ENCODE measurements around the gene HOXB3. TPM values are rescaled to one million over a fixed set of nuclear protein-coding genes. Genes with fewer than 3 reads are reported as not detected.

Gene HOXB3
- polyA plus RNA-seq, 1 of the 3 experiments (the other 2 are of a cell fraction), result 0.46 TPM

DNA sequence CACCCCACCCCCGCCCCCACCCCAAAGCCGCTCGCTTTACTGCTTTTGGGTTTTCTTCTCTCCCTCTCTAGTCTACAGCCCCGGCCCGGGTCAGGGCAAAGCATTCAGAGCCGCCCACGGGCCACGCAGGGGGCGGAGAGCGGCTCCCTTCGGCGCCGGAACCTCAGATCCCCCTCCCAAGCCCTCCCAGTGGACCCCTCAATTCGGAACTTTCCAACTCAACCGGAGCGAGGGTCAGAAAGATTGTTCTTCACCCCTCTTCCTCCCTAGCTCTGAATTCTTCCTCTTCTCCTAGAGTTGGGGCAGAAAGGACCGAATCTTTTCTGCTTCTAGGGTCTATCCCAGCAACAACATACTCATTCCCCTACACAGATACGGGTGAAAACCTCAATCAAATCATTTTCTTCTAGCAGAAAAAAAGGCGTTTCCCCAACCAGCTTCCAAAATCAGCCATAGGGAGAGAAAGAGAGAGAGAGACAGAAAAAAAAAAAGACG lies 46.1 kb downstream of the HOXB3 start:
- no peaks in the 10 kb centered on the region for H3K79me2 ChIP-seq (ENCODE audit: insufficient read depth)
- no peak for DNase-seq

DNA sequence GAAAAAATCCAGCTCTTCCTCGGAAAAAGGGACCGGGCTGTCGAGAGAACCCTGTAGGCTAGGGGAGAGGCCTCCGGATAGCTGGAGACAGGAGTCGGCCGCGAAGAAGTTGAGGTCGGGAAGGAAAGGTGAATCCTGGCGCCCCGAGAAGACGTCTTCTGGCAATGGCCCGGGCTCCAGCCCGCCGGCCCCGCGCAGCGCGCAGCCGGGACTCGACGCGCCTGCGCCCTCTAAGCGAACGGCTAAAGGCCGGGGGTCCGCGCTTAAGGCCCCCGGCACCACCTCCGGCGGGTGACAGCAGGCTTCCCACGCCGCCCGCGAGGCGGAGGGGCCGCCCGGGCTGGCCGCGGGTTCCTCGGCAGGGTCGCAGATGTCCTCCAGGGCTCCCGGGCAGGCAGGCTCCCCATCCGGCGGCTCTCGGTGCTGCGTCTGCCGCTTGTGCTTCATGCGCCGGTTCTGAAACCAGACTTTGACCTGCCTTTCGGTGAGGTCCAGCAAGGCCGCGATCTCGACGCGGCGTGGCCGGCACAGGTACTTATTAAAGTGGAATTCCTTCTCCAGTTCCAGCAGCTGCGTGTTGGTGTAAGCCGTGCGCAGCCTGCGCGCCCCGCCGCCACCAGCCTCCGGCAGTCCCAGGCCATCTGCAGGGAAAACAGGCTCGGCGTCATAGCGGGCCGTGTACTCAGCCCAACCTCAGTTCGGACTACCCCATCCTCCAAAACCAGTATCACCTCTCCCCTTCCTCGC lies 46.8 kb downstream of the HOXB3 start:
- peak; percentile 66 for DNase-seq
- Histone ChIP-seq H4K20me1 (ENCODE audit: insufficient read depth) (no peaks in the 10 kb centered on the region), H3K9me2 (no peaks in the 10 kb centered on the region), H3K4me3 (ENCODE audit: low read depth in 2 of 2, low read length in 1 of 2) (peak overlapping the region; percentile 34 to 49; a peak in 2 of 4 replicates), H3F3A (replicated peaks; ENCODE audit: insufficient read depth) (peaks cover 12% of the 10 kb centered on the region), H3K27me3 (ENCODE audit: insufficient read depth) (peaks cover 97% of the 10 kb centered on the region), H3K4me2 (peak overlapping the region; percentile 75; the same call in 1 of the 2 replicates), H3K4me1 (ENCODE audit: control insufficient read depth in 1 of 2, insufficient read depth in 2 of 2, low read depth in 1 of 2, low read length in 1 of 2) (no peaks in the 10 kb centered on the region), H3K27ac (ENCODE audit: low read depth in 2 of 2, low read length in 1 of 2) (no peak overlapping the region), H3K9me3 (no peaks in the 10 kb centered on the region), H3K36me3 (replicated peaks in 1 of 2; ENCODE audit: control insufficient read depth in 1 of 2, insufficient read depth in 2 of 2, low read length in 1 of 2) (no peaks in the 10 kb centered on the region), H2AFZ (ENCODE audit: low read depth) (no peak overlapping the region; the same call in 1 of the 2 replicates), H3K9ac (no peak overlapping the region), H3K79me2 (ENCODE audit: insufficient read depth) (no peaks in the 10 kb centered on the region)
- TF ChIP-seq FOSL2 (IDR thresholded peaks at IDR 0.05; ENCODE audit: borderline replicate concordance, low read depth), result no peak
- TF ChIP-seq TCF12 (IDR thresholded peaks at IDR 0.05), result no peak
- TF ChIP-seq, protein P1, sequence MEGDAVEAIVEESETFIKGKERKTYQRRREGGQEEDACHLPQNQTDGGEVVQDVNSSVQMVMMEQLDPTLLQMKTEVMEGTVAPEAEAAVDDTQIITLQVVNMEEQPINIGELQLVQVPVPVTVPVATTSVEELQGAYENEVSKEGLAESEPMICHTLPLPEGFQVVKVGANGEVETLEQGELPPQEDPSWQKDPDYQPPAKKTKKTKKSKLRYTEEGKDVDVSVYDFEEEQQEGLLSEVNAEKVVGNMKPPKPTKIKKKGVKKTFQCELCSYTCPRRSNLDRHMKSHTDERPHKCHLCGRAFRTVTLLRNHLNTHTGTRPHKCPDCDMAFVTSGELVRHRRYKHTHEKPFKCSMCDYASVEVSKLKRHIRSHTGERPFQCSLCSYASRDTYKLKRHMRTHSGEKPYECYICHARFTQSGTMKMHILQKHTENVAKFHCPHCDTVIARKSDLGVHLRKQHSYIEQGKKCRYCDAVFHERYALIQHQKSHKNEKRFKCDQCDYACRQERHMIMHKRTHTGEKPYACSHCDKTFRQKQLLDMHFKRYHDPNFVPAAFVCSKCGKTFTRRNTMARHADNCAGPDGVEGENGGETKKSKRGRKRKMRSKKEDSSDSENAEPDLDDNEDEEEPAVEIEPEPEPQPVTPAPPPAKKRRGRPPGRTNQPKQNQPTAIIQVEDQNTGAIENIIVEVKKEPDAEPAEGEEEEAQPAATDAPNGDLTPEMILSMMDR (IDR thresholded peaks at IDR 0.05), result 0 out of 2 replicates have a peak, but pooled peaks have one; percentile 7
- ChIA-PET CTCF (interaction anchor here (0.9 to 1.2 kb wide), 2 partner anchors 11 to 75 kb away, joined by 3 read pairs; no protein-coding TSS in a partner anchor), POLR2A (no interaction called here)
- whole genome bisulfite sequencing (ENCODE audit: low lambda C conversion rate), result 14% methylated on average over 38 of the region's 72 CpGs

More for the DNA sequence above, 46.1 kb downstream of the HOXB3 start:
- Histone ChIP-seq H3K9me2 (no peaks in the 10 kb centered on the region), H3K9ac (no peak overlapping the region; the same call in 1 of the 2 replicates), H3K4me1 (ENCODE audit: control insufficient read depth in 1 of 2, insufficient read depth in 2 of 2, low read depth in 1 of 2, low read length in 1 of 2) (no peaks in the 10 kb centered on the region), H3K27me3 (ENCODE audit: insufficient read depth) (peaks cover 98% of the 10 kb centered on the region), H4K20me1 (ENCODE audit: insufficient read depth) (no peaks in the 10 kb centered on the region), H3K4me3 (ENCODE audit: low read depth in 2 of 2, low read length in 1 of 2) (peak overlapping the region in 1 of 2 experiments; percentile 12; a peak in 2 of 4 replicates), H3F3A (replicated peaks; ENCODE audit: insufficient read depth) (peaks cover 10% of the 10 kb centered on the region), H3K9me3 (no peaks in the 10 kb centered on the region), H2AFZ (ENCODE audit: low read depth) (no peak overlapping the region), H3K4me2 (peak overlapping the region; percentile 75; the same call in 1 of the 2 replicates), H3K27ac (ENCODE audit: low read depth in 2 of 2, low read length in 1 of 2) (no peak overlapping the region), H3K36me3 (replicated peaks in 1 of 2; ENCODE audit: control insufficient read depth in 1 of 2, insufficient read depth in 2 of 2, low read length in 1 of 2) (no peaks in the 10 kb centered on the region)
- ChIA-PET POLR2A (no interaction called here), CTCF (interaction anchor here (0.9 to 1.2 kb wide), 2 partner anchors 11 to 75 kb away, joined by 3 read pairs; no protein-coding TSS in a partner anchor)
- peak; percentile 94 for TF ChIP-seq EZH2phosphoT487 (IDR thresholded peaks at IDR 0.05; ENCODE audit: borderline replicate concordance, low read depth)
- TF ChIP-seq, protein P2, sequence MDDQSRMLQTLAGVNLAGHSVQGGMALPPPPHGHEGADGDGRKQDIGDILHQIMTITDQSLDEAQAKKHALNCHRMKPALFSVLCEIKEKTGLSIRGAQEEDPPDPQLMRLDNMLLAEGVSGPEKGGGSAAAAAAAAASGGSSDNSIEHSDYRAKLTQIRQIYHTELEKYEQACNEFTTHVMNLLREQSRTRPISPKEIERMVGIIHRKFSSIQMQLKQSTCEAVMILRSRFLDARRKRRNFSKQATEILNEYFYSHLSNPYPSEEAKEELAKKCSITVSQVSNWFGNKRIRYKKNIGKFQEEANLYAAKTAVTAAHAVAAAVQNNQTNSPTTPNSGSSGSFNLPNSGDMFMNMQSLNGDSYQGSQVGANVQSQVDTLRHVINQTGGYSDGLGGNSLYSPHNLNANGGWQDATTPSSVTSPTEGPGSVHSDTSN (IDR thresholded peaks at IDR 0.05), result no peak
- WGBS (ENCODE audit: low lambda C conversion rate), result 7% methylated on average over 20 of the region's 20 CpGs
